ENCODE results near the gene FERMT1. TPM values are rescaled to one million over a fixed set of nuclear protein-coding genes. Genes with fewer than 3 reads are reported as not detected.

The FERMT1 gene, protein sequence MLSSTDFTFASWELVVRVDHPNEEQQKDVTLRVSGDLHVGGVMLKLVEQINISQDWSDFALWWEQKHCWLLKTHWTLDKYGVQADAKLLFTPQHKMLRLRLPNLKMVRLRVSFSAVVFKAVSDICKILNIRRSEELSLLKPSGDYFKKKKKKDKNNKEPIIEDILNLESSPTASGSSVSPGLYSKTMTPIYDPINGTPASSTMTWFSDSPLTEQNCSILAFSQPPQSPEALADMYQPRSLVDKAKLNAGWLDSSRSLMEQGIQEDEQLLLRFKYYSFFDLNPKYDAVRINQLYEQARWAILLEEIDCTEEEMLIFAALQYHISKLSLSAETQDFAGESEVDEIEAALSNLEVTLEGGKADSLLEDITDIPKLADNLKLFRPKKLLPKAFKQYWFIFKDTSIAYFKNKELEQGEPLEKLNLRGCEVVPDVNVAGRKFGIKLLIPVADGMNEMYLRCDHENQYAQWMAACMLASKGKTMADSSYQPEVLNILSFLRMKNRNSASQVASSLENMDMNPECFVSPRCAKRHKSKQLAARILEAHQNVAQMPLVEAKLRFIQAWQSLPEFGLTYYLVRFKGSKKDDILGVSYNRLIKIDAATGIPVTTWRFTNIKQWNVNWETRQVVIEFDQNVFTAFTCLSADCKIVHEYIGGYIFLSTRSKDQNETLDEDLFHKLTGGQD
- 3.9 TPM for polyA plus RNA-seq (2013, experiment 1 of 2)
- polyA plus RNA-seq (2013, experiment 2 of 2), result 2.6 TPM

DNA sequence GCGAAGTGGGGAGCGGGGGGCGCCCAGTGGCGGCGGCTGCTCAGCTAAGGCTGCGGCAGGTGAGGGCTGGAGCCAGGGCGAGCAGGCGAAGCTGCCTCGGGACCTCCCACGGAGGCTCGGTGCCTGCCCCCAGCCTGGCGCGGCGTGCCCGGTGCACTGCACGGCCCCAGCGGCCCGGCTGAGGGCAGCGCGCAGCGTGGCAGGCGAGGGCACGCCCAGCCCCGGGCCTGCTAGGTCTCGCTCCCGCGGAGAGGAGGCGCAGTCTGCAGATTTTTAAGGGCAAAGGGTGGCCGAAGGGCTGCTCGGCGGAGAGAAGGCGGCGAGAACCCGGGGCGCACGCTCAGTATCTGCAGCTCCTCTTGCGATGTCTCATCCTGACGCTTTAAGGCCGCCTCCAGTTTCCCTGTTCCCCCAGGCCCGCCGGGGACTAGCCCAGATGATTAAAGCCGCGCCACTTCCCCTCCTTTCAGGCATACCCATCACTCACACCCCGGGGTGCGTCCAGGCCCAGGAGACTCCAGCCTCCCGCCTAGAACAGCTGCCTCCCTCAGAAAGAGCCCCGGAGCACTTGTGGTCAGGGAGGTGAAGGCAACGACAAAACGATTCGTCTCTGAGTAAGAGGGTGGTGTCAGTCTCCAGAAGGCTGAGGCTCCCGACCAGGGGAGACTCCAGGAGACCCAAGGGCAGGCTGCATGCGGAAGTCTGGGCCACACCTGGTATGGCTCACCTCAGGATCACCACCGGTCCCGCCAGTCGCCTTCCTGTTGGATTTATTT lies at the start of gene FERMT1:
FERMT1 (minus strand) TSS at position 158 of the 776 bp plus-strand sequence. CDS start 3,476 bp downstream, outside the sequence.
- H3K36me3 ChIP-seq (ENCODE audit: control insufficient read depth, insufficient read depth, low read length), result no peaks in the 10 kb centered on the region
- H3K27ac ChIP-seq (ENCODE audit: low read depth, low read length, severe bottlenecking), result no peak within 1 kb of the TSS
- no peaks in the 10 kb centered on the region for H3K9me3 ChIP-seq (ENCODE audit: control insufficient read depth, low read length)
- 6 to 7% methylated on average over 43 to 49 of the region's 55 CpGs for WGBS, 2 experiments (ENCODE audit: insufficient coverage in 2 of 2)
- peak within 1 kb of the TSS; percentile 44 for H3K4me3 ChIP-seq (ENCODE audit: extremely low read depth, insufficient read depth, low read length, poor library complexity, severe bottlenecking)
- peaks cover 8% of the 10 kb centered on the region for H3K4me1 ChIP-seq (ENCODE audit: control insufficient read depth, insufficient read depth, low read length, poor library complexity, severe bottlenecking)

DNA sequence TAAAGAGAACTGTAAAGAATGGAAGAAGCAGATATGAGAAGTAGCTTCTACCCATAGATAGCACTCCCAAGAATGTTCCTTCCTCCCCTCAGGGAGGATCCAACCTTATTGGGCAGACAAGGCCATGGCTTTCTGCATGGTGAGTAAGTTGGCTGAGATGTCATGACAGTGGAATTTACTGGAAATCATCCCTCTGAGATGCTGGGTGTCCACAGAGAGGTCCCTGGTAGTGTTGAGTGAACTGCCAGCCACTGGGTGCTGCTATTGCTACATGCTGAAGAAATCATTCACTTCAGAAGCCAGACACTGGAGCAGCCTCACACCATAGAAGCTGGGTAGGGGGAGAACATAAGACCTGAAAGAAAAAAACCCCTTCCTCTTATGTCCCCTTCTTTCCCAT lies 46.4 kb upstream of the FERMT1 start:
- H3K4me1 ChIP-seq (ENCODE audit: control insufficient read depth, insufficient read depth, low read length, poor library complexity, severe bottlenecking), result peaks cover 5% of the 10 kb centered on the region
- H3K9me3 ChIP-seq (ENCODE audit: control insufficient read depth, low read length), result peaks cover 10% of the 10 kb centered on the region

DNA sequence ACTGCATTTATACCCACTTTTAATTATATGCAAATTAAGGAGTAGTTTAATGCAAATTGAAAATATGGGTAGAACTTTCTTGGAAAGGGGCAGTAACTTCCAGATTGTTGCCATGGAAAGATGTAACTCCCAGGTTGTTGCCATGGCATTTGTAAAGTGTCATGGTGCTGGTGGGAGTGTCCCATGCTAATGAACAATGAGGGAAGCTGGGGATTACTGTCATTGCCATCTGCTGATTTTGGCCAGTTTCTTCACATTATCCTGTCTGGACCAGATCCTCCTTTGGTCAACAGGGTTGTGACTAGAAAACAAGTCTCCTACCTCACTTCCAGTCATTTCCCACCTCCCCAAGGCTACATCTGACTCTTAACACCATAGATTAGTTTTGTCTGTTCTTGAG lies 45.4 kb upstream of the FERMT1 start:
- H3K36me3 ChIP-seq (ENCODE audit: control insufficient read depth, insufficient read depth, low read length), result no peaks in the 10 kb centered on the region
- no peak overlapping the region for H3K27ac ChIP-seq (ENCODE audit: low read depth, low read length, severe bottlenecking)
- no peak overlapping the region for H3K4me3 ChIP-seq (ENCODE audit: extremely low read depth, insufficient read depth, low read length, poor library complexity, severe bottlenecking)
- H3K4me1 ChIP-seq (ENCODE audit: control insufficient read depth, insufficient read depth, low read length, poor library complexity, severe bottlenecking), result peaks cover 5% of the 10 kb centered on the region
- peaks cover 10% of the 10 kb centered on the region for H3K9me3 ChIP-seq (ENCODE audit: control insufficient read depth, low read length)

More for the DNA sequence above, 46.4 kb upstream of the FERMT1 start:
- Histone ChIP-seq H3K4me3 (ENCODE audit: extremely low read depth, insufficient read depth, low read length, poor library complexity, severe bottlenecking) (no peak overlapping the region), H3K36me3 (ENCODE audit: control insufficient read depth, insufficient read depth, low read length) (no peaks in the 10 kb centered on the region), H3K27ac (ENCODE audit: low read depth, low read length, severe bottlenecking) (no peak overlapping the region)

DNA sequence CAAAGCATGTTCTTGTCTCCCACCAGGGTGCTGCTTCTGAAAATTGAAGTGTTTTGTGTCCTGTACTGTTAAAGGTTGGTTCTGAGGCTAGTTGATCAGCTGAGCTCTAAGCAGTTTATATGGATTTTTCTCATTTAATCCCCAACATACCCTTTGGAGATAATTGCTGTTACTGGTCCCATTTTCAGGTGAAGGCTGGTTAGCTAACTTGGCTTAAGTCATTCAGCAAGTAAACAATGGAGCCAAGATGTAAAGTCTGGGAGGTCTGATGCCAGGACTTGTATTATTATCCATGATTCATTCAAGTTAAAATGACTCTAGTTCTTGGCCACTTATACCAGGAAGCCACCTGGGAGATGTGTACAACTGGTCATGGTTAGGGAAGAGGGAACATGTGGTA lies 42.5 kb upstream of the FERMT1 start:
- Histone ChIP-seq H3K27ac (ENCODE audit: low read depth, low read length, severe bottlenecking) (no peak overlapping the region), H3K36me3 (ENCODE audit: control insufficient read depth, insufficient read depth, low read length) (no peaks in the 10 kb centered on the region), H3K4me1 (ENCODE audit: control insufficient read depth, insufficient read depth, low read length, poor library complexity, severe bottlenecking) (peaks cover 5% of the 10 kb centered on the region), H3K9me3 (ENCODE audit: control insufficient read depth, low read length) (peaks cover 5% of the 10 kb centered on the region), H3K4me3 (ENCODE audit: extremely low read depth, insufficient read depth, low read length, poor library complexity, severe bottlenecking) (no peak overlapping the region)

DNA sequence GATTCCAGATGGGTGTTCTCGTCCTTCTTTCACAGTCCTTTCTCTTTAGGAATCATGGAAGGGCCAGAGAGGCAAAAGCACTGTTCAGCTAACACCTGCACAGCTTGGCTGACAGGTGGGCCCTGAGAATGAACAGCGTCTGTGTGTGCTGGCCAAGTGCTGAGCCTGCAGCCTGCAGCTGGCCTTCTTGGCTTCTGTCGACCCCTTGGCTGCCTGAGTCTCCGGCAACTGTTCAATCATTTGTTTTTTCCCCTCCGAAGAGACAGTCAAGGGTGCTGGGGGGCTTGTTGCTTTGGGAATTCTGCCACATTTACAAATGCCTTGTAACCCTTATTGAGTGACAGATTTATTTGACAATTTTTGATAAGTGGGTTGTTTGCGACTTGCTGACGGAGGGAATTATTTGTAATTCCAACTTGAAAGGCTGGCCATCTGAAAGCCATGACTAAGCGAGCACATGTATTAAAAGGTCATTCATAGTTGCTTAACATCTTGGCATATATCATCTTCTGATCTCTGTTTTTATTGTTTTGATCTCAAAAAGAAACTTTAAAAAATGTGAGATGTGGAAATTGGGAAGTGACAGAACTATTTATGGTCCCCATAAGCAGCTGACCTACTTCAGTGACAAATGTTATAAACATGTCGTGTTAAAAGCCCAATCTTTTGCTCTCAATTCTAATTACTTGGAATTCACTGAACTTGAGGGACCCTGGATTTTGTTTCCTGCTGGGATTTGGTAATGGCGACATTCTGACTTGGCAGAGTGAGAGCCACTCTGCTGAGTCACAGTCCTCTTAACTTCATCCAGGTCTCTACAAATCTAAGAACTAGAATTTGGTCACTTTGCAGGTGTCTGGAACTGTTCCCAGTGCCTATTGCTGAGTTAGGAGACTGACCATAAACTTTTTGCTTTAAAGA lies 41.9 kb upstream of the FERMT1 start:
- H3K9me3 ChIP-seq (ENCODE audit: control insufficient read depth, low read length), result peaks cover 5% of the 10 kb centered on the region
- H3K4me1 ChIP-seq (ENCODE audit: control insufficient read depth, insufficient read depth, low read length, poor library complexity, severe bottlenecking), result peaks cover 5% of the 10 kb centered on the region
- H3K27ac ChIP-seq (ENCODE audit: low read depth, low read length, severe bottlenecking), result no peak overlapping the region
- no peaks in the 10 kb centered on the region for H3K36me3 ChIP-seq (ENCODE audit: control insufficient read depth, insufficient read depth, low read length)
- no peak overlapping the region for H3K4me3 ChIP-seq (ENCODE audit: extremely low read depth, insufficient read depth, low read length, poor library complexity, severe bottlenecking)
- 89 to 91% methylated on average over 7 of the region's 10 CpGs for WGBS, 2 experiments (ENCODE audit: insufficient coverage in 2 of 2)

DNA sequence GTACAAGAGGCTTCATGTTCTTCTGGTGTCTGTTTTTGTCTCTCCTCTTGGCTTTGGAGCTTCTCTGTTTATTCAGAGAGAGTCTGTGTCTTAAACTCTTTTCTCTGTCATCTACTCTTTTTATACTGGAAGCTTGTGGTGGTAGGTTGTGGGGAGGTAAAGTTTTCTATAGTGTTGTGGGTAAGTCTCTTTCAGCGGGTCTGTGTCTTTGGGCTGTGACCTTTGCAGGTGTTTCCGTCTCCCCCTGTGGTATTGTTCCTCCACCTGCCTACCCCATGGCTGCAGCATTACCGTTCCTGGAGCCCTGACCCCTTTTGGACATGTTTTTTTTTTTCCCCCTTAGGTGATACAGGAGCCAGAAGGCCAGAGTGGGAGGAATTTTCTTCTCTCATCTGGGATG lies 37.9 kb upstream of the FERMT1 start:
- H3K36me3 ChIP-seq (ENCODE audit: control insufficient read depth, insufficient read depth, low read length), result no peaks in the 10 kb centered on the region
- H3K27ac ChIP-seq (ENCODE audit: low read depth, low read length, severe bottlenecking), result no peak overlapping the region
- H3K4me3 ChIP-seq (ENCODE audit: extremely low read depth, insufficient read depth, low read length, poor library complexity, severe bottlenecking), result no peak overlapping the region
- WGBS, 2 experiments (ENCODE audit: insufficient coverage in 2 of 2), result 92% methylated on average over 2 of the region's 3 CpGs; no CpG with 5 or more reads in 1 of the 2 experiments
- peaks cover 5% of the 10 kb centered on the region for H3K4me1 ChIP-seq (ENCODE audit: control insufficient read depth, insufficient read depth, low read length, poor library complexity, severe bottlenecking)
- H3K9me3 ChIP-seq (ENCODE audit: control insufficient read depth, low read length), result peaks cover 11% of the 10 kb centered on the region

DNA sequence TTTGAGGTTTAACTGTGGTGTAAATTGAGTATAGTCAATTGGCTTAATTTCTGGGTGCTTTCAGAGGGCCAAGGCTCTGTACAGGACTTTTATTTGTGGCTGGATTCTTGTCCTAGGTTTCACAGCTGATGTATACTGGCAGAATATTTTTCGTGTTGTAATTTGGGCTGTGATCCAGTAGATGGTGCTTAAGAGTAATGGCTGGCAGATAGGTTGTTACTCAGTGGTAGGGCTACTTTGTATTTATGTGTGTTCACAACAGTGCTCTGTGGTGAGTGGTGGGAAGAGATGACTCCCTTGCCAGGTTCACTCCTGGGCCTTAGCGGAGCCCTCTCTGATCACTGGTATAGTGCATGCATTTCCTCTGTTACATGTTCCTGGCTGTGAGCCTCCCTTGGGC lies 34.5 kb upstream of the FERMT1 start:
- Histone ChIP-seq H3K36me3 (ENCODE audit: control insufficient read depth, insufficient read depth, low read length) (no peaks in the 10 kb centered on the region), H3K4me1 (ENCODE audit: control insufficient read depth, insufficient read depth, low read length, poor library complexity, severe bottlenecking) (no peaks in the 10 kb centered on the region), H3K4me3 (ENCODE audit: extremely low read depth, insufficient read depth, low read length, poor library complexity, severe bottlenecking) (no peak overlapping the region), H3K27ac (ENCODE audit: low read depth, low read length, severe bottlenecking) (no peak overlapping the region), H3K9me3 (ENCODE audit: control insufficient read depth, low read length) (peaks cover 11% of the 10 kb centered on the region)
- 100% methylated on average over 1 of the region's 2 CpGs for WGBS, 2 experiments (ENCODE audit: insufficient coverage in 2 of 2)

DNA sequence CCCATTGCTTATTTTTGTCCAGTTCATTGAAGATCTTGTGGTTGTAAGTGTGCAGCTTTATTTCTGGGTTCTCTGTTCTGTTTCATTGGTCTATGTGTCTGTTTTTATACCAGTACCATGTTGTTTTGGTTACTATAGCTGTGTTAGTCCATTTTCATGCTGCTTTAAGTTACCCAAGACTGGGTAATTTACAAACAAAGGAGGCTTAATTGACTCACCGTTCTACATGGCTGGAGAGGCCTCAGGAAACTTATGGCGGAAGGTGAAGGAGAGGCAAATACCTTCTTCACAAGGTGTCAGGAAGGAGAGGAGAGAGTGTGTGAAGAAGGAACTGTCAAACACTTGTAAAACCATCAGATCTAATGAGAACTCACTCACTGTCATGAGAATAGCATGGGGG lies 29.9 kb upstream of the FERMT1 start:
- H3K4me3 ChIP-seq (ENCODE audit: extremely low read depth, insufficient read depth, low read length, poor library complexity, severe bottlenecking), result no peak overlapping the region
- H3K4me1 ChIP-seq (ENCODE audit: control insufficient read depth, insufficient read depth, low read length, poor library complexity, severe bottlenecking), result no peaks in the 10 kb centered on the region
- H3K9me3 ChIP-seq (ENCODE audit: control insufficient read depth, low read length), result peaks cover 17% of the 10 kb centered on the region
- 78 to 100% methylated on average over 2 of the region's 2 CpGs for WGBS, 2 experiments (ENCODE audit: insufficient coverage in 2 of 2)
- no peak overlapping the region for H3K27ac ChIP-seq (ENCODE audit: low read depth, low read length, severe bottlenecking)
- no peaks in the 10 kb centered on the region for H3K36me3 ChIP-seq (ENCODE audit: control insufficient read depth, insufficient read depth, low read length)

DNA sequence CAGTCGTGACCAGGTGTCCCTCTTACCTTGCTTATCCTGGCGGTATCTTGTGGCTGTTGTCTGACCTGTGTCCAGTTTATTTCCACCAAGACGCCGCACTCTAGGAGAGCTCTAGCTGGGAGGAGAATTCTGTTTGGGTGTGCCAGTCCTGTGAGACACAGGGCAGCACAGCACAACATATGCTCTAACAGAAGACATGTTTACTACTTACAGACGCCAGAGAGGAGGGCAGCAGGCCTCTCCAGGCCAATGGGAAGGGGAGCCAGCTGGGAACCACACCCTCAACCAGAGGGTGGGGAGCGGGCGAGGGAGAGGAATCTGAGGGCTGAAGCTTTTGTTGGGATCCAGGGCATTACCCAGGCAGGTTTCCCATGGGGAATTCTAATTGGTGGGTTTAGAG lies 25.2 kb upstream of the FERMT1 start:
- WGBS, 2 experiments (ENCODE audit: insufficient coverage in 2 of 2), result 83 to 95% methylated on average over 2 to 5 of the region's 7 CpGs
- Histone ChIP-seq H3K27ac (ENCODE audit: low read depth, low read length, severe bottlenecking) (no peak overlapping the region), H3K4me3 (ENCODE audit: extremely low read depth, insufficient read depth, low read length, poor library complexity, severe bottlenecking) (no peak overlapping the region)

DNA sequence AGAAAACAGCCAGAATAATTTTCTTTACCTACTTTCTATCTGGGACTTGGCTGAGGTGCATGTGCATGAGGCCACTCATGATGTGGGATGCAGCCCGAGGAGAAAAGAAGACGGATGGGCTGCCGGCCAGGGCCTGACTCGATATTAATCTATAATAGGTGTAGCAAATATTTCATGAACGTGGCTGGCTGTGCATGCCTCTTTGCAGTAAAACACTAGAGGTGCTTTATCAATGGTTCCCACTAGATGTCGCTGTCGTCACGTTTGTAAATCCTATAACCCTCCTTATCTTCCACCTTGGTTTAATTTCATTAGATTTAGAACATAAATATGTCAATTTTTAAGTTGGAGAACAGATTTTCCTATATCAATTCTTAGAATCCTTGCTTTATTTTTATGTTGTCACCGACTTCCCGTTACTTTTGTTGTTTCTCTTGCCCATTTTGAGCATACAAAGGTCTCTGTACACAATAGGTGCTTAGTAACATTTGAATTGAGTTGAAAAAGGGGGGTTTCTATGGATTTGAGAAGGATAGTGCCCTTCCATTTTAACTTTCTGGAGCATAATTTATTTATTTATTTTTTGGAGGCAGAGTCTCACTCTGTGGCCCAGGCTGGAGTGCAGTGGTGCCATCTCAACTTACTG lies 19.6 kb upstream of the FERMT1 start:
- Histone ChIP-seq H3K27ac (ENCODE audit: low read depth, low read length, severe bottlenecking) (no peak overlapping the region), H3K36me3 (ENCODE audit: control insufficient read depth, insufficient read depth, low read length) (no peaks in the 10 kb centered on the region), H3K4me3 (ENCODE audit: extremely low read depth, insufficient read depth, low read length, poor library complexity, severe bottlenecking) (no peak overlapping the region), H3K4me1 (ENCODE audit: control insufficient read depth, insufficient read depth, low read length, poor library complexity, severe bottlenecking) (no peaks in the 10 kb centered on the region), H3K9me3 (ENCODE audit: control insufficient read depth, low read length) (no peaks in the 10 kb centered on the region)
- 7% methylated on average over 3 of the region's 10 CpGs; no CpG with 5 or more reads in 1 of the 2 experiments for WGBS, 2 experiments (ENCODE audit: insufficient coverage in 2 of 2)

More for the DNA sequence above, 25.2 kb upstream of the FERMT1 start:
- Histone ChIP-seq H3K36me3 (ENCODE audit: control insufficient read depth, insufficient read depth, low read length) (no peaks in the 10 kb centered on the region), H3K4me1 (ENCODE audit: control insufficient read depth, insufficient read depth, low read length, poor library complexity, severe bottlenecking) (no peaks in the 10 kb centered on the region), H3K9me3 (ENCODE audit: control insufficient read depth, low read length) (peaks cover 6% of the 10 kb centered on the region)
